IPS DF 4.7 (cell line): Measurements from ENCODE around the gene SPRY4.

ENCODE experiments used
- DNase-seq: peaks from one replicate; pipeline ENCODE4 v3.0.0-alpha.2; 2013; ENCODE audit warnings: low spot score; ENCODE audit errors: extremely low read depth

SPRY4 gene

DNA sequence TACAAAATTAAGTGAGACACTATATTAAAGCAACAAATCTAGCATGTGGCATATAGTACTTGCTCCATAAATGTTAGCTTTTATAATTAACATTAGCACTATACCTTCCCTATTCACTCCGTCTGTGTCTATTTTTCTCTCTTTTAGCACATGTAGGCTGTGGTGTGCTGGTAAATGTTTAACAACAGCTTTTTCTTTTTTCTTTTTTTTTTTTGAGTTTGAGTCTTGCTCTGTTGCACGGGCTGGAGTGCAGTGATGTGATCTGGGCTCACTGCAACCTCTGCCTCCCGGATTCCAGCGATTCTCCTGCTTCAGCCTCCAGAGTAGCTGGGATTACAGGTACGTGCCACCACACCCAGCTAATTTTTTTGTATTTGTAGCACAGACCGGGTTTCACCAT is 62.1 kb downstream of the SPRY4 start:
- no peak for DNase-seq
